ENCODE measurements around the gene SOX8.

GRCh38 chr16:943971-944370, 37.6 kb upstream of the SOX8 start:
- TF ChIP-seq EP300 (conservative IDR thresholded peaks at IDR 0.05; ENCODE audit: poor library complexity, severe bottlenecking) = no peak
- no peak for TF ChIP-seq CTCF (IDR thresholded peaks at IDR 0.05; ENCODE audit: poor library complexity, severe bottlenecking)
- no peak for TF ChIP-seq EZH2 (IDR thresholded peaks at IDR 0.05; ENCODE audit: borderline replicate concordance, insufficient read depth, low read length, poor library complexity, severe bottlenecking)
- TF ChIP-seq POLR2AphosphoS5 (IDR thresholded peaks at IDR 0.05) = no peak
- TF ChIP-seq RAD21 (conservative IDR thresholded peaks at IDR 0.05) = no peak
- TF ChIP-seq MXI1 (conservative IDR thresholded peaks at IDR 0.05; ENCODE audit: poor library complexity, severe bottlenecking) = no peak
- no peak for TF ChIP-seq REST (IDR thresholded peaks at IDR 0.05; ENCODE audit: borderline replicate concordance)
- no peak for TF ChIP-seq TAF1 (IDR thresholded peaks at IDR 0.05; ENCODE audit: low read depth)

Data from neural cell (in vitro differentiated cells).